ENCODE results near the gene MINDY4B.
"Not testable (repeated sequence)": the region's sequence is repeated elsewhere in the genome, so short reads cannot be mapped to it uniquely, and the experiment has no call there.

Gene MINDY4B

GRCh38 chr3:150898046-150898754 lies 7.0 kb downstream of the MINDY4B start:
- no peak for DNase-seq

- no peak for DNase-seq
Observed at GRCh38 chr3:150897592-150897991, 7.6 kb downstream of the MINDY4B start.

- DNase-seq: no peak
Observed at GRCh38 chr3:150890831-150891230, 14.4 kb downstream of the MINDY4B start.

GRCh38 chr3:150890295-150890694 lies 14.9 kb downstream of the MINDY4B start:
- DNase-seq: no peak

GRCh38 chr3:150889106-150889505 lies 16.1 kb downstream of the MINDY4B start:
- DNase-seq: no peak

- DNase-seq: no peak
Observed at GRCh38 chr3:150887031-150887430, 18.2 kb downstream of the MINDY4B start.

- DNase-seq: no peak
Observed at GRCh38 chr3:150885535-150885934, 19.7 kb downstream of the MINDY4B start.

GRCh38 chr3:150878996-150879575 lies 26.2 kb downstream of the MINDY4B start:
- no peak for DNase-seq

- no peak for DNase-seq
Observed at GRCh38 chr3:150878290-150878689, 26.9 kb downstream of the MINDY4B start.

GRCh38 chr3:150877303-150877702 lies 27.9 kb downstream of the MINDY4B start:
- no peak for DNase-seq

- no peak for DNase-seq
Observed at GRCh38 chr3:150876611-150877265, 28.5 kb downstream of the MINDY4B start.

- no peak for DNase-seq
Observed at GRCh38 chr3:150875548-150875947, 29.7 kb downstream of the MINDY4B start.

- DNase-seq: no peak
Observed at GRCh38 chr3:150874666-150875219, 30.5 kb downstream of the MINDY4B start.

- no peak for DNase-seq
Observed at GRCh38 chr3:150871192-150871591, 34.0 kb downstream of the MINDY4B start.

GRCh38 chr3:150870406-150870805 lies 34.8 kb downstream of the MINDY4B start:
- DNase-seq: no peak

- no peak for DNase-seq
Observed at GRCh38 chr3:150868282-150868681, 37.0 kb downstream of the MINDY4B start.

GRCh38 chr3:150867434-150867833 lies 37.8 kb downstream of the MINDY4B start:
- no peak for DNase-seq

GRCh38 chr3:150863921-150864320 lies 41.3 kb downstream of the MINDY4B start:
- not testable (repeated sequence) for DNase-seq

- DNase-seq: no peak
Observed at GRCh38 chr3:150861851-150862250, 43.4 kb downstream of the MINDY4B start.

GRCh38 chr3:150857936-150858335 lies 47.3 kb downstream of the MINDY4B start:
- DNase-seq: not testable (repeated sequence)

GRCh38 chr3:150850191-150850590 lies 55.0 kb downstream of the MINDY4B start:
- DNase-seq: no peak

- DNase-seq: no peak
Observed at GRCh38 chr3:150848864-150849263, 56.4 kb downstream of the MINDY4B start.

- DNase-seq: no peak
Observed at GRCh38 chr3:150847433-150847832, 57.8 kb downstream of the MINDY4B start.

GRCh38 chr3:150844484-150844883 lies 60.8 kb downstream of the MINDY4B start:
- no peak for DNase-seq

Measured in NCI-H774 (cell line).